HL-60 (cell line): ENCODE measurements around the gene CRELD1.

ENCODE experiments used
- CTCF ChIP-seq: IDR thresholded peaks from one replicate; pipeline ENCODE4 v1.5.1; 2011; ENCODE audit warnings: low read length, control low read depth, inconsistent platforms; ENCODE audit not compliant: insufficient read depth
- GABPA ChIP-seq: IDR thresholded peaks from 2 replicates; pipeline ENCODE4 v1.6.1; 2012; ENCODE audit warnings: low read depth
- SPI1 ChIP-seq: IDR thresholded peaks from 2 replicates; pipeline ENCODE4 v1.6.1; 2012; ENCODE audit warnings: low read depth, mild to moderate bottlenecking, borderline replicate concordance

GRCh38 chr3:9918261-9919038 is 15.2 kb upstream of the CRELD1 start:
- TF ChIP-seq CTCF (no peak), SPI1 (no peak), GABPA (no peak)
